ENCODE data around the gene GPN1.
"Not testable (repeated sequence)": the region's sequence is repeated elsewhere in the genome, so short reads cannot be mapped to it uniquely, and the experiment has no call there.

GPN1 gene

GRCh38 chr2:27584597-27584996 lies 44.3 kb upstream of the GPN1 start:
- peak overlapping the region; percentile 100 for H3K4me3 ChIP-seq (ENCODE audit: low read depth, low read length)
- no peaks in the 10 kb centered on the region for H3K36me3 ChIP-seq
- H3K4me1 ChIP-seq, result peaks cover 4% of the 10 kb centered on the region; the same call in 1 of the 2 replicates
- no peaks in the 10 kb centered on the region for H3K27me3 ChIP-seq
- no peak for DNase-seq
- no peaks in the 10 kb centered on the region for H3K9me3 ChIP-seq
- TF ChIP-seq, protein P1, sequence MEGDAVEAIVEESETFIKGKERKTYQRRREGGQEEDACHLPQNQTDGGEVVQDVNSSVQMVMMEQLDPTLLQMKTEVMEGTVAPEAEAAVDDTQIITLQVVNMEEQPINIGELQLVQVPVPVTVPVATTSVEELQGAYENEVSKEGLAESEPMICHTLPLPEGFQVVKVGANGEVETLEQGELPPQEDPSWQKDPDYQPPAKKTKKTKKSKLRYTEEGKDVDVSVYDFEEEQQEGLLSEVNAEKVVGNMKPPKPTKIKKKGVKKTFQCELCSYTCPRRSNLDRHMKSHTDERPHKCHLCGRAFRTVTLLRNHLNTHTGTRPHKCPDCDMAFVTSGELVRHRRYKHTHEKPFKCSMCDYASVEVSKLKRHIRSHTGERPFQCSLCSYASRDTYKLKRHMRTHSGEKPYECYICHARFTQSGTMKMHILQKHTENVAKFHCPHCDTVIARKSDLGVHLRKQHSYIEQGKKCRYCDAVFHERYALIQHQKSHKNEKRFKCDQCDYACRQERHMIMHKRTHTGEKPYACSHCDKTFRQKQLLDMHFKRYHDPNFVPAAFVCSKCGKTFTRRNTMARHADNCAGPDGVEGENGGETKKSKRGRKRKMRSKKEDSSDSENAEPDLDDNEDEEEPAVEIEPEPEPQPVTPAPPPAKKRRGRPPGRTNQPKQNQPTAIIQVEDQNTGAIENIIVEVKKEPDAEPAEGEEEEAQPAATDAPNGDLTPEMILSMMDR (IDR thresholded peaks at IDR 0.05; ENCODE audit: low read depth, low read length), result no peak

DNA sequence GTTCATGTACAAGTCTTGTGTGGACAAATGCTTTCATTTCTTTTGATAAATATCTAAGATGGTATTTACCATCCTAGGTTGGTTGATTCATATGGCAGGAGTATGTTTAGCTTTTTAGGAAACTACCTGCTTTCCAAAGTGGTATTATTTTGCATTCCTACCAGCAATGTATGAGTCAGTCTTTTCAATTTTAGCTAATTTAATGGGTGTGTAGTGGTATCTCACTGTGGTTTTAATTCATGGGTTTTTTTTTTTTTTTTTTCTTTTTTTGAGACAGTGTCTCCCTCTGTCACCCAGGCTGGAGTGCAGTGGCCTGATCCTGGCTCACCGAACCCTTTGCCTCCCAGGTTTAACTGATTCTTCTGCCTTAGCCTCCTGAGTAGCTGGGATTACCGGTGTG lies 41.8 kb upstream of the GPN1 start:
- Histone ChIP-seq H3K27me3 (no peaks in the 10 kb centered on the region), H3K9me3 (no peaks in the 10 kb centered on the region), H3K4me1 (peaks cover 4% of the 10 kb centered on the region; the same call in 1 of the 2 replicates), H3K4me3 (ENCODE audit: low read depth, low read length) (no peak overlapping the region), H3K36me3 (no peaks in the 10 kb centered on the region)
- TF ChIP-seq, protein P1 (IDR thresholded peaks at IDR 0.05; ENCODE audit: low read depth, low read length), result no peak
- DNase-seq, result no peak

GRCh38 chr2:27588308-27588707 lies 40.5 kb upstream of the GPN1 start:
- Histone ChIP-seq H3K9me3 (no peaks in the 10 kb centered on the region), H3K27me3 (no peaks in the 10 kb centered on the region), H3K36me3 (no peaks in the 10 kb centered on the region), H3K4me3 (ENCODE audit: low read depth, low read length) (no peak overlapping the region), H3K4me1 (no peaks in the 10 kb centered on the region)
- DNase-seq, result no peak
- TF ChIP-seq, protein P1 (IDR thresholded peaks at IDR 0.05; ENCODE audit: low read depth, low read length), result no peak

GRCh38 chr2:27591745-27592144 lies 37.1 kb upstream of the GPN1 start:
- TF ChIP-seq, protein P1 (IDR thresholded peaks at IDR 0.05; ENCODE audit: low read depth, low read length), result no peak
- Histone ChIP-seq H3K4me3 (ENCODE audit: low read depth, low read length) (no peak overlapping the region), H3K36me3 (no peaks in the 10 kb centered on the region), H3K27me3 (no peaks in the 10 kb centered on the region), H3K4me1 (no peaks in the 10 kb centered on the region), H3K9me3 (no peaks in the 10 kb centered on the region)
- no peak for DNase-seq

GRCh38 chr2:27593240-27593639 lies 35.6 kb upstream of the GPN1 start:
- DNase-seq, result no peak
- Histone ChIP-seq H3K27me3 (no peaks in the 10 kb centered on the region), H3K36me3 (no peaks in the 10 kb centered on the region; the same call in 1 of the 2 replicates), H3K9me3 (no peaks in the 10 kb centered on the region), H3K4me1 (no peaks in the 10 kb centered on the region), H3K4me3 (ENCODE audit: low read depth, low read length) (no peak overlapping the region)
- TF ChIP-seq, protein P1 (IDR thresholded peaks at IDR 0.05; ENCODE audit: low read depth, low read length), result no peak

DNA sequence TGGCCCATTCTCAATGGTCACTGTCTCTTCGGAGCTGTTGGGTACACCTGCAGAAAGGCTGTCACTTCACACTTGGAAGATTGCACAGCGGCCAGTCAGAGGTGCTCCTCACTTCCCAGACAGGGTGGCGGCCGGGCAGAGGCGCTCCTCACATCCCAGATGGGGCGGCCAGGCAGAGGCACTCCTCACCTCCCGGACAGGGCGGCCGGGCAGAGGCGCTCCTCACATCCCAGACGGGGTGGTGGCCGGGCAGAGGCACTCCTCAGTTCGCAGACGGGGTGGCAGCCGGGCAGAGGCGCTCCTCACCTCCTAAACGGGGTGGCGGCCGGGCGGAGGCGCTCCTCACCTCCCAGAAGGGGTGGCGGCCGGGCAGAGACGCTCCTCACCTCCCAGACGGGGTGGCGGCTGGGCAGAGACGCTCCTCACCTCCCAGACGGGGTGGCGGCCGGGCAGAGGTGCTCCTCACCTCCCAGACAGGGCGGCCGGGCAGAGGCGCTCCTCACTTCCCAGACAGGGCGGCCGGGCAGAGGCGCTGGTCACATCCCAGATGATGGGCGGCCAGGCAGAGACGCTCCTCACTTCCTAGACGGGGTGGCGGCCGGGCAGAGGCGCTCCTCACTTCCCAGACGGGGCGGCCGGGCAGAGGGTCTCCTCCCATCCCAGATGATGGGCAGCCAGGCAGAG lies 34.7 kb upstream of the GPN1 start:
- H3K36me3 ChIP-seq; H3K27me3 ChIP-seq; H3K4me3 ChIP-seq (ENCODE audit: low read depth, low read length); DNase-seq; H3K4me1 ChIP-seq; H3K9me3 ChIP-seq: not testable (repeated sequence)

GRCh38 chr2:27595412-27595811 lies 33.4 kb upstream of the GPN1 start:
- not testable (repeated sequence) for H3K9me3 ChIP-seq, H3K36me3 ChIP-seq

More at GRCh38 chr2:27595412-27595811, 33.4 kb upstream of the GPN1 start:
- H3K4me1 ChIP-seq; DNase-seq; H3K4me3 ChIP-seq (ENCODE audit: low read depth, low read length); H3K27me3 ChIP-seq: not testable (repeated sequence)

Measured in BE2C (cell line).